ENCODE results near the gene ZNF648.
"Not testable (repeated sequence)": the region's sequence is repeated elsewhere in the genome, so short reads cannot be mapped to it uniquely, and the experiment has no call there.

ZNF648 gene

DNA sequence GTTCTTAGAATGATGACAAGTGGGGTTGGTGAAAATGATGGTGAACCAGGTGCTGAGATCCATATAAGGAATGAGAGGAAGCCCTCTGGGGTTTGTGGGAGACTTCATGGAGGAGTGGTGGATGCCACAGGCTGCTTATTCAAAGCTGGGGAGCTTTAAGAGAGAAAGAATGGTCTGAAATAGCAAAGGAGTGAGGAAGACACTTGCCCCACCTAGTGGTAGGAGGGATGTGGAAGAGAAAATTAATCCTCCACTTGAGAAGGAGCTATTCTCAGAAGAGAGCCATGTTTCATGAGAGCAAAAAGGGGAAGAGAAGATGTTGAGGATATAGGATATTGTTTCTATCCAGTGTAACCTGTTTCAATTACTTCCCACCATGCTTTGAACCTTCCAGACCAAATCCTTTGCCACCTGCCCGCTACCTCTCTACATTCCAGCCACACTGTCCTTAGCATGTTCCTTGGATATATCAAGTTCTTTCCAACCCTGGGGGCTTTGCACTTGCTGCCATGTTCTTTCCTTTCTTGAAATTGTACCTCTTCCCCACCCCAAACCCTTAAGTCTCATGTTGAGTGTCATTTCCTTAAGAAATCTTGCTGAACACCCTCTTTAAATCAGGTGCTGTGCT is 19.6 kb upstream of the ZNF648 start:
- in situ Hi-C loops (cut with HindIII; ENCODE audit: low sequenced_read_pairs), result no loop called here

DNA sequence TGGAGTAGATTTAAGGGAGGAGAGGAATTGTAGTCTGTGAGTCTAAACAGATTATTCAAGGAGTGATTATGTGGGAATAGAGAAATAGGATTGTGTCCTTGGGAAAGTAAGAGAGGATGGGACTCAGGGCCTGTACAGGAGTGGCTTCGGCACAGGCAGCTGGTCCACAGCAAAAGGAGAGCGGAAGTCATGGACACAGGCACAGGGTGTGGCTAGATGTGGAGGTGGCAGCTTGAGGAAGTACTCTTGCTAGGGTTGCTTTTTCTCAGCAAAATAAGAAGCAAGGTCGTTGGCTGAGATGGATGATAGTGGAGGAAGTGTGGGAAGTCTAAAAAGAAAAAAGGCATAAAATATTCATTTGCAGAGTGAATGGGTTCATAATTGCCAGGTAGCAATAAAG is 18.5 kb upstream of the ZNF648 start:
- in situ Hi-C loops (cut with HindIII; ENCODE audit: low sequenced_read_pairs), result no loop called here

DNA sequence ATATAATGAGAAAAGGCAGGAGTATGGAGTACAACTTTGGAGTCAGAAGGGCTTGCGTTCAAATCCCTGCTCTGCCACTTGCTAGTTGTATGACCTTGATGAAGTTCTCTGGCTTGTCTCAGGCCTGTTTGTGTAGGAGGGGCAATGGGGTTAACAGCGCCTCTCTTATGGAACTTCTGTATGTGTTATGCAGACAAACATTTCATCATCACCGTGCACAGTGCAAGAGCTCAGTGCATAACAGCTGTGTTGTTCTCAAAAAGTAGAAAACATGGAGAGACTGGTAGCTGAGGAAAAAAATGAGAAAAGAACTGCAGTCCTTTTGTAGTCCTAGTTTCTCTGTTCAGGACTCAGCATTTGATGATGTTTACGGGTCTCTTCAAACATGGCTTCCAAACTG is 10.4 kb upstream of the ZNF648 start:
- in situ Hi-C loops (cut with HindIII; ENCODE audit: low sequenced_read_pairs), result no loop called here

DNA sequence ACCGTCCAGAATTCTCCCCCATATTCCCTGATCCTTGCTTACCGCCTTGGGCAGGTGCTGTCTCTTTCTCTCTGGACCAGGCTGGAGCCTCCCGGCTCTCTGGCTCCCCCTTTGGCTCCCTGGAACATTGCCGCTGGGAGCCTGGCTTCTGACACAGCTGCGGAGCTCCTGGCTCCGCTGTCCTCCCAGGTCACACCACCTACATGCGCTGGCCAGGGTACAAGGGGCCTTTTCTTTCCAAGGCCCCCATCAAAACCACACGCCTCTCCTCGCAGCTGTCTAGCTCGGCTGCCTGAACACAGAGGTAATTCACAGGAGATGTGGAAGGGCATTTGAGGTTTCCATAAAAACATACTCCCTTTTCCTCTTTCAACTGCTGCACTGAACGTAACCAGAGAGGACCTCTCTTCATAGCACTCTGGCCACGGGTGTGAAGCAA is 7.5 kb upstream of the ZNF648 start:
- in situ Hi-C loops (cut with HindIII; ENCODE audit: low sequenced_read_pairs), result no loop called here

DNA sequence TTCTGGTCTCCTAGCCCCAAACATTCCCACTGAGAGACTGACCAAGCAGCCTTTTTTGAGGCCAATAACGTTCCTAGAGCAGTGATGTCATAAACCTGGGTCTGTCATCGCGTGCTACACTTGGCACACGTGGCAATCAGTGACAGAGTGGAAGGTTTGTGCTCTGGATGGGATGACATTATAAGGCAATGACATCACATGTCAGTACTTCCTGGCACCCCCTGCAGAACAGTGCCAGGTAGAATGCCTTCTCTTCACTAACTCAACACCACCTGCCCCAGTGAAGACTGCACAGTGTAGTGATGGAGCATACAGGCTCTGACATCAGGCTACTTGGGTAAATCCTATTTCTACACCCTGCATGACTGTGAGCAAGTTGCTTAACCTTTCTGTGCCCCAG is 5.4 kb upstream of the ZNF648 start:
- in situ Hi-C loops (cut with HindIII; ENCODE audit: low sequenced_read_pairs), result no loop called here

DNA sequence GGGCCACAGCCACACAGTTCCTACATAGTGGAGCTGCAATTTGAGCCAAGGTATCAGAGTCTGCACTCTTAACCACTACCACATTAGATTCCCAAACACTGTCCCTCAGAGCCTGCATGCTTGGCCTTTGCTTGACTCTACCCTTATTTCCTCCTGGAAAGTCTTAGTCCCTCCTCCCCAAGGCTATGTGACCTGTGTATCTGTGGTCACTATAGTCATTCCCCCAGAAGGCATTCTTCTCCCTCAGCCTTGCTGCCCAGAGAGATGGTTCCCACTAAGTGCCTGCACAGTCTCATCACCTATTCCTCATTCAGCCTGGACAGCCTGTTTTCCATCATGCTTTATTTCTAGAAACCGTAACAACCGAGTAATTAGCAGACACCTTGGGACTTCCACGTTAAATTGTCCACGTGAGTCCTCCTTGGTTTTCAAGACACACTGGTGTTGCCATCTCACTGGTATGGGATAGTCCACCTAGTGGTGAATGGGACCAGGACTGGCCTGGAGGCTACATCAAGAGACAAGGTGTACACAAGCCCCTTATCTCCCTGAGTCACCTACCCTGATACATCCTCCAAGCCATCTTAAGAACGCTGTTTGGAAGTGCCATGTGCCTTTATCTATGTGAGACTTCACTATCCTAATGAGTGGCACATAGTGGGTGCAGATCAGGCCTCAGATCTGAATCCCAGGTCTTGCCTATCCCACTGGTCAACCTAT is 3.8 kb upstream of the ZNF648 start:
- in situ Hi-C loops (cut with HindIII; ENCODE audit: low sequenced_read_pairs), result no loop called here

DNA sequence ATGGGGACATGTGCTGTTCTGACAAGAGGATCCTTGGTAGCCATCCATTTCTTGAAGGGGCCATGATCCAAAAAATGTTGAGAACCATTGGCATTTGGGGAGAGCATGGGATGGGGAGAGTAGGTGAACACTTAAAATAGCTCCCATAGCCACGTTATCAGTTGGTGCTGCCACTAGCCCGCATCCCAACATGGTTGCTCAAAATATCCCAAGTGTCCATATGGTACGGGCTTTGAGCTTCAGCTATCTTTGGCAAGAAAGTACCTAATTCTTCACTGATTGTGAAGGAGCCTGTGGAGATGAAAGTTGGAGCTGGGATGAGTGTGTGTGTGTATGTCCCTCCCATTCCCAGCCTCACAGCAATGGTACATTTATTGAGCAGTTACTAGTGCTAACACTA is 3.1 kb upstream of the ZNF648 start:
- in situ Hi-C loops (cut with HindIII; ENCODE audit: low sequenced_read_pairs), result no loop called here

DNA sequence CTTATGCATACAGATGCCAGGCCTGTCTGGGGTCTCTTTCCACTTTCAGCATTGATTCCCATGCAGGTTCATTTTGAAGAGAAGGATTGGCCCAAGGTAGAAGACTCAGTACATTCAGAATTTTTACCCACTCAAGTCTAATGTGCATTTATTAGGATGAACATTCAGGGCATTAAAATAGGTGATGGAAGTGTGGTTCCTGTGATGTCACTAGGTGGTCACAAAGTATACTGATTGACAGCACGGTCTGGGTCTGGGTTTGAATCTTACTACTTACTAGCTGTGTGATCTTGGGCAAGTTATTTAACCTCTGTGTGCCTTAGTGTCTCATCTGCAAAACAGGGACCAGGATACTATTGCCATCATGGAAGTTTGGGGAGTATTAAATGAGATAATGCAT is 711 bp upstream of the ZNF648 start:
- in situ Hi-C loops (cut with HindIII; ENCODE audit: low sequenced_read_pairs), result no loop called here

DNA sequence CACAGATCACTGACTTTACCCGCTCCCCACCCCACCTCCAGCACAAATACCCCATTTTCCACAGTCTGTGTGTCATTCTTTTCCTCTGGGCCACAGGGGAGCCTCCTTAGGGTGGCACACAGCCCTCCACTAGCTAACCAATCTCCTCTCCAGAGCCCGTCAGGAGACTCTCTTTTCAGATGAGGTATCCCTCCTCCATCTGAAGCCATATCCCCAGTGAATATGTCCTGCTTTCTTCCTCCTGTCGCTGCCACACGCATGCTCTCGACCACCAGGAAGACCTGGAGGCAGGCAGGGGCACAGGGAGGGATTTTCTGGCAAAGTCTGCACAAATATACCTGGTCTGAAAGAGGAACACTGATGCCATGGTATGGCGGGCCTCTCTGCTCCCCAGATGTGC is 635 bp downstream of the ZNF648 start:
- in situ Hi-C loops (cut with HindIII; ENCODE audit: low sequenced_read_pairs), result no loop called here

DNA sequence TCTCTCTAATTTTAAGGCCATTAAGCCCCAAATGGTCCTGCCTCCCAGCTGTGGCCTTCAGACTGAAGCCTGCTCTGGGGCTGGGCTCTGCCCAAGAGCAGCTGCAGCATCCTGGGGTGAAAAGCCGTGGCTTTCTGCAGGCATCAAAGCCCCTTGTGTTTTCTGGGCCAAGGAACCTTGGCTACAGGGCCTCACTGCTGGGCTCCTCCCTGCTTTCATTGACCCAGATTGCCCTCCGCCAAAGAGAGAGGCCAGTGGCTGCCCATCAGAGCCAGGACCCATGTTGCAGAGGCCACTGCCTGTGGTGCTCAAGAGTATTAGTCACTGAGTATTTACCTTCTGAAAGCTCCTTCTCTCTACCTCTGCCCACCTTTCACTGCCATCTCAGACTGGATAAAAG is 1.6 kb downstream of the ZNF648 start:
- in situ Hi-C loops (cut with HindIII; ENCODE audit: low sequenced_read_pairs), result no loop called here

DNA sequence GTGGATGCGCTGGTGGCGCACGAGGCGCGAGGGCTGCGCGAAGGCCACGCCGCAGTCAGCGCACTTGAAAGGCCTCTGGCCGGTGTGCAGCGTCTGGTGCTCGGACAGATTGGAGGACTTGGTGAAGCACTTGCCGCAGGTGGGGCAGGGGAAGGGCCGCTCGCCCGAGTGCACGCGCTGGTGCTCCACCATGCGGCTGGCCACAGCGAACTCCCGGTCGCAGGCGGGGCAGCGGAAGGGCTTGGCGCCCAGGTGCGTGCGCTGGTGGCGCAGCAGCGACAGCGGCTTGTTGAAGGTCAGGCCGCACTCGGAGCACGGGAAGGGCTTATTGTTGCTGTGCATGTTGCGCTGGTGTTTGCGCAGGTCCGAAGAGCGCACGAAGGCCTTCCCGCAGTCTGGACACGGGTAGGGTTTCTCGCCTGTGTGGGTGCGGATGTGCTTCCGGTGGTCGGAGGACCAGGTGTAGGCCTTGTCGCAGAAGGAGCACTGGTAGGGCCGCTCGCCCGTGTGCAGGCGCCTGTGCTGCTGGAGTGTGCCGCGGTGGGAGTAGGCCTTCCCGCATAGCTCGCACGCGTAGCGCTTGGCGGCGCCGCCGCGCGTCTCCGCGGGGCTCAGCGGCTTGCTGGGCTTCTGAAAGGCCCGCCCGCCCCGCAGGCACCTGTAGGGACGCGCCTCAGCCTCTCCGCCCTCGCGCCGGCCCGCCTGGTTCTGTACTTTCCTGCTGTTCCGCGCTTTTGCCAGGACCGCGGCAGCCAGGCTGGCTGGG is 4.7 kb downstream of the ZNF648 start:
- in situ Hi-C loops (cut with HindIII; ENCODE audit: low sequenced_read_pairs), result no loop called here

DNA sequence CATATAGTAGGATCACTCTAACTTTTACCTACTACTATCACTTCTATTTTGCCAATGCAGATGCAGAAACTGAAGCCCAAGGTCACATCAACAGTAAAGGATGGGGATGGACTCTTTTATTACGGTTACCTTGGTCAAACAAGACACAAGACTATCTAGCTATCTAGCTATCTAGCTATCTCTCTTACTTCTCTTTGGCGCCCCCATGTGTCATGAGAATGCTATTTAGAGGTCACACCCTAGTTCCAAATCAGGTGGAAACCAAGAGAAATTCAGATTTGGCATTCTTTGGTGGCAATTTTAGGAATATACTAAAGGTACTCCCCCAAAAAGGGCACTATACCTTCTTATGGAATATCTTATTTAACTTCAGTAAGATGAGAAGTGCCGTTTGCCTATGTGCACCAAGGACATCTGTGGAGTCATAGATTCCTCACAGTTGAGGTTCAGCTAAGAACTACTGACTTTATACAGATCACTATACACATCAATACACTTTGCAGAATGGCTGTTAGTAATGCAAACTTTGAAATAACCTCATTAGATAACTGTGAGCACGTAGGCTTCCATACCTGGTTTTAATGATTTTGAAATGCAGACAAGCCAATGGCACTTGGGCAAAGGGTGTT is 6.7 kb downstream of the ZNF648 start:
- in situ Hi-C loops (cut with HindIII; ENCODE audit: low sequenced_read_pairs), result no loop called here

DNA sequence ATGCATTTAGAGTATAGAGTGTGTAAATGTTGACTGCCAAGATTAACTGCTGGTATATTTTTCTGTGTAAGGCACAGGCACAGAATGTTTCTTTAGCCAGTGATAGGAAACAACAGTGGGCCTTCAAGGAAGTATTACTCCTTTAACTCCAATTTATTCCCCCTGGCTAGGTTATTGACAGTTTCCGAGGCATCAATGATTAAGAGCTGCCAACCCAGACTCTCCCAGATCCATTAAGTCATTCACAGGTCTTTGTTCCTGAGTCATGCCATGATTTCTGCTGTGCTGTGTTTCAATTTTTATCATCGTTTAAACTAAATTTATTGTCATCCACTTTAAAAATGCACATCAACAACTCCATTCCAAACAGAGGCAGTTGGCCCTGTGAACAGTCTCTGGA is 9.2 kb downstream of the ZNF648 start:
- in situ Hi-C loops (cut with HindIII; ENCODE audit: low sequenced_read_pairs), result no loop called here

DNA sequence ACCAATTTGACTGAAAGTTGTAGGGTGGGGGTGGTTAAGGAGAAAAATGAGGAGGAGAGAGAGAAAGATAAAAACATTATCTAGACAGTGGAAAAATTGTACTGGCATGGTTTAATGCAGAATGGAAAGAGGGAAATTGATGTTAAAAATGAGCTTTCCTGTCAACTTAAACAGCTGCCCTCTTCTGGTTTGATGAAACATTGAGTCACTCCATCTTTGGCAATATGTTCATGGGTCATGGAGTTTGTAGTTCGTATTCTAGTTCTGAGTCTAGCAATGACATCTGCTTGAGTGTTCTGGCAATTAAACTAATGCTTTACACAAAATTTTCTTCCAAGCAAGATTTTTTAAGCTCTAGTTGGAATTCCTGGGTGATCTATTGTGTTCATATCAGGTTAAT is 9.6 kb downstream of the ZNF648 start:
- in situ Hi-C loops (cut with HindIII; ENCODE audit: low sequenced_read_pairs), result no loop called here

DNA sequence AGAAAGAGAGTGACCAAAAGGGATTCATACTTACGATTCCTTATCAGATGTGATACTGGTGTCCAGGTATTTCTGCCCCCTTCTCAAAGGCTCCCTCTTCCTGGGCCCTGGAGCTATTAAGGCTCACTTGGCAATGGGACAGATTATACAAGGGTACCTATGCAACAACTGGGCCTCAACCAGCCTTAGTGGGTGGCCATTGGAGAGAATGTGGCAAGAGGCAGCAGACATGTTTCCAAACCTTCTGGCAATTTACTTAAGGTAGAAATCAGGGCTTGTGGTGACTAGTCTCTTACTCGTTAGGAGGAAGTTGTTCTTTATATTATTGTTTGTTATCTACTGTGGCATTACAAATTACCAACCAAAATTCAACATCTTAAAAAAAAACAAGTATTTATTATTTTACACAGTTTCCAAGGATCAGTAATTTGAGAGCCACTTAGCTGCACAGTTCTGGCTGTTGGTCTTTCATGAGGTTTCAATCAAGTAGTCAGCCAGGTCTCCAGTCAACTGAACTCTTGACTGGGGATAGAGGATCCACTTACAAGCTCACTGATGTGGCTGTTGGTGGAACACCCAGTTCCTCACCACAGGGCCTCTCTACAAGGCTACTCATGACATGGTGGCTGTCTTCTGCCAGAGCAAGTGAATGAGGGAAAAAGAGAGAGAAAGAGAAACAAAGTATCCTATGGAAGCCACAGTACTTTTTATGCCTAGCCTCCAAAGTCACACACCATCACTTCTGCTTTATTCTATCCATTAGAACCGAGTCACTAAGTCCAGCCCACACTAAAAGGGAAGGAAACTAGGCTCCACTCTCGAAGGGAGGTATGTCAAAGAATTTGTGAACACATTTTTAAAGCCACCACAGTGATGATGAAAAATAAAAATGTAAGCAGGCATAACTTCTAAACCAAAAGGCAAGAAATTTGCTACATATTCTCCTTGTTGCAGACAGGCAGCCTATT is 10.7 kb downstream of the ZNF648 start:
- in situ Hi-C loops (cut with HindIII; ENCODE audit: low sequenced_read_pairs), result no loop called here

DNA sequence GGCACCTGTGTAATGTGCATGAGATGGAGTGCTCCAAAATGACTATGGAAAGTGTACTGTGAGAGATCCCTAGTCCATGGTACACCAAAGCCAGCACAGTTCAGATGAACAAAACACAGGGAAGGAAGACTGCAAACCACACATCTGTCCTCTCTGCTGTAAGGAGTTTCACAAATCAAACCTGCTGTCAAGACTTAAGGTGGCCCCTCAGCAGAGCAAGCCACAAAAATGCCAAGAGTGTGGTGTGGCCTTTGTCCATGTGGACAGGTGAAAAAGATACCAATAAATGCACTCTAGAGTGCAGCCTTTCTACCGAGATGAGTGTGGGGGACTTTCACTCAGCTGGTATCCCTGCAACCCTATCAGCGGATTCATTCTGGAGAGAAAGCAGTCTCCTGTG is 12.9 kb downstream of the ZNF648 start:
- in situ Hi-C loops (cut with HindIII; ENCODE audit: low sequenced_read_pairs), result no loop called here

DNA sequence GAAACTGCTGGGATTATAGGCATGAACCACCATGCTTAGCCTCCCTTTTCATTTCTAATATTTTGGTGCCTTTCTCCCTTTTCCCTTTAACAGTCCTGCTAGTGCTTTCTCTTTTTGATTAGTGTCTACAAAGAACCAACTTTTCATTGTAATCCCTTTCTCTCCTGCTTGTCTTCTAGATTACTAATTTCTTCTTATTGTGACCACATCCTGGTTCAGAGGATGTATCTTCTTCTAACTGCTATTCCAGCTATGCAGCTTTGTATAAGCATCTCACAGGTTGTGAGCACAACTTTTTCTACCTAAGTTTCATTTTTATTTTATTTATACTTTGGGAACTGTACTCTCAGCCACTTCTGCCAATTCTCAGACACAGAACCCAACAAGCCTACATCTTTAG is 14.7 kb downstream of the ZNF648 start:
- in situ Hi-C loops (cut with HindIII; ENCODE audit: low sequenced_read_pairs), result no loop called here

DNA sequence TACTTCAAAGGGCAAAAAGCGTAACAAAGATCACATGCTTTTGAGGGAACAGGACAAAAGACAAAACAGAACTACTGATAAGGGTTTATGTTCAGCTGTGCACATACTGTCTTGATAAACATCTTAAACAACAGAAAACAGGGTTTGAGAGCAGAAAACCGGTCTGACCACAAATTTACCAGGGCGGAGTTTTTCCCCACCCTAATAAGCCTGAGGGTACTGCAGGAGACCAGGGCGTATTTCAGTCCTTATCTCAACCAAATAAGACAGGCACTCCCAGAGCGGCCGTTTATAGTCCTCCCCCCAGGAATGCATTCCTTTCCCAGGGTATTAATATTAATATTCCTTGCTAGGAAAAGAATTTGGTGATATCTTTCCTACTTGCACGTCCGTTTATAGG is 16.0 kb downstream of the ZNF648 start:
- in situ Hi-C loops (cut with HindIII; ENCODE audit: low sequenced_read_pairs), result not testable (repeated sequence)

DNA sequence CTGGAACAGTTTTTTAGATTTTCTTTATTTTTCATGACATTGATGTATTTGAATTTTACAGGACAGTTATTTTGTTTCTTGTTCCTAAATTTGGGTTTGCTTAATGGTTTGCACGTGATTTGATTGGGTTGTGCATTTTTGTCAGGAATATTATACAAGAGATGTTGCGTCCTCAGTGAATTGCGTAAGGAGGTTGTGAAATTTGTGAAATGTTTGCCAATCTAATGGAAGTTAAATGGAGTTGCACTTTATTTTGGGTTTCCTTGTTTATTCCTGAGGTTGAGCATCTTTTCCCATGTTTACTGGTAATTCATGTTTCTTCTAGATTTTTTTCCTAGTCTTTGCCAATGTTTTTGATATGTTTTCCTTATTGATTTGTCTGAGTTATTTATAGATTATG is 19.9 kb downstream of the ZNF648 start:
- in situ Hi-C loops (cut with HindIII; ENCODE audit: low sequenced_read_pairs), result no loop called here

DNA sequence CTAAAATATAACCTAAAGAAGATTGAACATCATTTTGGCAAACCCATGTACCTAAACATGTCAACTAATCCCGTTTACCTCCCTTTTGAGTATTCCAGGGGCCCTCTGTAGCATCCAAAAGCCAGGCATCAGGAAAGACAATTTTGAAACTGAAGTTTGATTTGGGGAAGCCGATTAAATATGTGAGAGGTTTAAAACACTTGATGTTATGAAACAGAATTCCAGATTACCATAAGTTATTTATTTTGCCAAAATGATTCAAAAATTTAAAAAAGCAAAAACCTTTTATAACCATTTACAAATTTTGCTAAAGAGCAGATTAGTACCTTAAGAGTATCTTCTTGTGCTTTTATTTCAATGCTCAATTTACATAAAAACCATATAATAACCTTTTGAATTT is 23.3 kb downstream of the ZNF648 start:
- in situ Hi-C loops (cut with HindIII; ENCODE audit: low sequenced_read_pairs), result no loop called here

All from endothelial cell of hepatic sinusoid (primary cell).